ENCODE measurements around the gene AP2A1. TPM values are rescaled to one million over a fixed set of nuclear protein-coding genes. Genes with fewer than 3 reads are reported as not detected.
A peak's percentile ranks its signal among the peaks of the same experiment; 100 is the strongest.

The AP2A1 gene
- total and polyA plus RNA-seq, 9 of the 15 experiments (the other 6 are each of a cell fraction or from before 2014, with no cell fraction given) = 0.55 to 150 (median 31.9) TPM

- TF ChIP-seq ARID3B (CRISPR knock-in tag; IDR thresholded peaks at IDR 0.05; ENCODE audit: borderline replicate concordance) (no peak), IRF1 (CRISPR knock-in tag; IDR thresholded peaks at IDR 0.05; ENCODE audit: borderline replicate concordance) (no peak), KLF13 (tag; IDR thresholded peaks at IDR 0.05; ENCODE audit: borderline replicate concordance, low read depth) (no peak), PHTF2 (CRISPR knock-in tag; IDR thresholded peaks at IDR 0.05) (no peak), RBM22 (IDR thresholded peaks at IDR 0.05; ENCODE audit: low read depth, low read length, poor library complexity, severe bottlenecking) (peak; percentile 90), ZFP36 (IDR thresholded peaks at IDR 0.05; ENCODE audit: low read depth, low read length, partially characterized antibody) (no peak), CXXC5 (CRISPR knock-in tag; IDR thresholded peaks at IDR 0.05) (no peak), TEAD4 (IDR thresholded peaks at IDR 0.05; ENCODE audit: low read length) (no peak), TEAD4 (CRISPR knock-in tag; IDR thresholded peaks at IDR 0.05; ENCODE audit: borderline replicate concordance) (0 out of 2 replicates have a peak, but pooled peaks have one; percentile 12), ZFPM2 (CRISPR knock-in tag; IDR thresholded peaks at IDR 0.05) (no peak), DPF2 (IDR thresholded peaks at IDR 0.05) (no peak), FIP1L1 (IDR thresholded peaks at IDR 0.05; ENCODE audit: low read depth, low read length, poor library complexity, severe bottlenecking) (peak; percentile 46), ZNF75A (CRISPR knock-in tag; IDR thresholded peaks at IDR 0.05) (no peak), MYNN (IDR thresholded peaks at IDR 0.05) (no peak), MYNN (CRISPR knock-in tag; IDR thresholded peaks at IDR 0.05) (no peak), NRF1 (conservative IDR thresholded peaks at IDR 0.05 in 1 of 2, IDR thresholded peaks at IDR 0.05 in 1 of 2) (no peak), HLTF (IDR thresholded peaks at IDR 0.05) (no peak), NR3C1 (CRISPR knock-in tag; IDR thresholded peaks at IDR 0.05) (no peak), ZNF324 (CRISPR knock-in tag; IDR thresholded peaks at IDR 0.05) (no peak), USF2 (CRISPR knock-in tag; IDR thresholded peaks at IDR 0.05) (no peak), EP300 (IDR thresholded peaks at IDR 0.05; ENCODE audit: low read length) (no peak), NFRKB (IDR thresholded peaks at IDR 0.05; ENCODE audit: low read depth) (no peak), MLX (CRISPR knock-in tag; conservative IDR thresholded peaks at IDR 0.05) (no peak), TAF15 (IDR thresholded peaks at IDR 0.05; ENCODE audit: low read depth, low read length) (no peak), RBM34 (IDR thresholded peaks at IDR 0.05; ENCODE audit: borderline replicate concordance, insufficient read depth, low read length) (no peak)
Measured at GRCh38 chr19:49809160-49809940, 42.5 kb downstream of the AP2A1 start (continued).
